Fibroblast of the aortic adventitia (primary cell): ENCODE measurements around the gene MUC5AC. TPM values are rescaled to one million over a fixed set of nuclear protein-coding genes. Genes with fewer than 3 reads are reported as not detected.
A peak's percentile ranks its signal among the peaks of the same experiment; 100 is the strongest.

ENCODE experiments used
- DNase-seq: peaks from one replicate; pipeline ENCODE4 v3.0.0-alpha.2; 2010; ENCODE audit warnings: low read depth
- H3K4me3 ChIP-seq: 2 replicates; pipeline ENCODE4 v1.5.1; 2011; ENCODE audit warnings: low read depth, mild to moderate bottlenecking, control low read depth, low read length, moderate library complexity
- total RNA-seq: library from RNA; depleted of rRNA; stranded (reverse); fragments of >200 nt; gene quantifications from 2 replicates; pipeline ENCODE4 v1.2.3, GENCODE V29; 2012; ENCODE audit warnings: low replicate concordance
- TF ChIP-seq, protein P1 (sequence below): IDR thresholded peaks from 2 replicates; pipeline ENCODE4 v1.5.1; 2011; ENCODE audit warnings: mild to moderate bottlenecking, low read length, control low read depth, inconsistent platforms; ENCODE audit not compliant: insufficient read depth

MUC5AC gene
- total RNA-seq, 1 donor = under 0.01 TPM

- TF ChIP-seq, protein P1, sequence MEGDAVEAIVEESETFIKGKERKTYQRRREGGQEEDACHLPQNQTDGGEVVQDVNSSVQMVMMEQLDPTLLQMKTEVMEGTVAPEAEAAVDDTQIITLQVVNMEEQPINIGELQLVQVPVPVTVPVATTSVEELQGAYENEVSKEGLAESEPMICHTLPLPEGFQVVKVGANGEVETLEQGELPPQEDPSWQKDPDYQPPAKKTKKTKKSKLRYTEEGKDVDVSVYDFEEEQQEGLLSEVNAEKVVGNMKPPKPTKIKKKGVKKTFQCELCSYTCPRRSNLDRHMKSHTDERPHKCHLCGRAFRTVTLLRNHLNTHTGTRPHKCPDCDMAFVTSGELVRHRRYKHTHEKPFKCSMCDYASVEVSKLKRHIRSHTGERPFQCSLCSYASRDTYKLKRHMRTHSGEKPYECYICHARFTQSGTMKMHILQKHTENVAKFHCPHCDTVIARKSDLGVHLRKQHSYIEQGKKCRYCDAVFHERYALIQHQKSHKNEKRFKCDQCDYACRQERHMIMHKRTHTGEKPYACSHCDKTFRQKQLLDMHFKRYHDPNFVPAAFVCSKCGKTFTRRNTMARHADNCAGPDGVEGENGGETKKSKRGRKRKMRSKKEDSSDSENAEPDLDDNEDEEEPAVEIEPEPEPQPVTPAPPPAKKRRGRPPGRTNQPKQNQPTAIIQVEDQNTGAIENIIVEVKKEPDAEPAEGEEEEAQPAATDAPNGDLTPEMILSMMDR = no peak
- H3K4me3 ChIP-seq = no peak overlapping the region
- no peak for DNase-seq
Measured at GRCh38 chr11:1149545-1149944, 8.2 kb upstream of the MUC5AC start.

GRCh38 chr11:1150116-1150515 lies 7.6 kb upstream of the MUC5AC start:
- TF ChIP-seq, protein P1 = no peak
- DNase-seq = no peak
- no peak overlapping the region for H3K4me3 ChIP-seq

DNA sequence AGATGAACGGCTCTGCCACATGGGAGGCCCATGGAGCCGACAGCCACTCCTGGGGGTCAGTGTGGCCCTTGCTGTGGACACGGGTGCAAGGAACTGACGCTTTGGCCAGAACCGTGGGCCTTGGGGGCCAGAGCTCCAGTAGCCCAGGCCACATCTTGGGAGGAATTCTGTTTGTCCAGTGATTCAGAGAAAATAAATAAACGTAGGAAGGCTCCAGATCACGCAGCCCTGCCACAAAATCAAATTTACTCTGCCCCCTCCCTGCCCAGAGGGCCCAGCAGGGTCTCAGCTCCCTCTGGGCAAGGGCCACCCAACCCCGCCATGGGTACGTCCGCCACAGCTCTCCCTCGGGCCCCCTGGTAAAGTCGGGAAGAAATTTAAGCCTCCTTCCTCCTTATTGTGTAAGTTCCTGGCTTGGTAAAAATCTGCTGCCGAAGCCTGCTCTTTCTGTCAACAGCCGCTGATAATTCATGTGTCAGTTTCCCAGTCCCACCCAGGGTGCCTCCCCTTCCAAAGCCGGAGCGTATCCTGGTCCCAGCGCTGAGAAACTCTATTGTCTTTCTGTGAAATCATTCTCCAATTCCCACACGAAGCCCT lies 6.9 kb upstream of the MUC5AC start:
- H3K4me3 ChIP-seq = no peak overlapping the region
- TF ChIP-seq, protein P1 = no peak
- peak; percentile 82 for DNase-seq

- no peak for DNase-seq
- TF ChIP-seq, protein P1 = no peak
- H3K4me3 ChIP-seq = no peak overlapping the region
Measured at GRCh38 chr11:1151366-1152315, 6.1 kb upstream of the MUC5AC start.

DNA sequence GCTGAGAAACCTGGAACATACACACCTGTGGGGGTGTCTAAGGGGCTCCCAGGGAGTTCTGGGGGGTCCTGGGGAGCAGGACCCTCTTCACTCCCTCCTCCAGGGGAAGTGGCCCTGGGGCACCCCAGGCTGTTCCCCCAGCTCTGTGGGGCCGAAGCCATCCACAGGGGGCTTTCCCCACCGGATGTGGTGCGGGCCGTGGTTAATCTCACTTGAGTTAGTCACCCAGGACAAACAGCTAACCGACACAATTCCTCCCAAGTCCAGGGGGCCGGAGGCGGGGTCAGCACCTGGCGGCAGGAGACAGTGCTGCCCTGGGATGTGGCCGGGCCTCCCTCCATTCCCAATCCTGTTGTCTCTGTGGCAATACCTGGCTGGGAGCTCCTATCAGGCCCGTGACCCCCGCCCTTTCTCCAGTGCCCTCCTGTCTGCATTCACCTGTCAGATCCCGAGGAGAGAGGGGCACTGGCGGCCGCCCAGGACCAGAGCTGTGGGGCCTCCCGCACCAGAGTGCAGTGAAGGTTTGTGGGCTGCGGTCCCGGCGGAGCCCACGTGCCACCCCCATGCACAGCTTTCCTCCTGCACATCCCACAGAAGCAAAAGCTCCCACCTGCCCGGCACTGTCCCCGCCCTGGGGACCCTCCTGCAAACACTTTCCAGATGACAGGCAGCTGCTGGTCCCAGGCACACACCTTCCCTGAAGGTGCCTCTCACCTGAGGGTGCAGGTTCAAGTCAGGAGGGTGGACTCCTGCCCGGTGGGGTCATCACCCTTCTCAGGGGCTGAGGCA lies 5.2 kb upstream of the MUC5AC start:
- TF ChIP-seq, protein P1 = no peak
- H3K4me3 ChIP-seq = no peak overlapping the region
- peak; percentile 14 for DNase-seq

GRCh38 chr11:1153105-1153950 lies 4.4 kb upstream of the MUC5AC start:
- DNase-seq = no peak
- TF ChIP-seq, protein P1 = no peak
- H3K4me3 ChIP-seq = no peak overlapping the region
